ENCODE data around the gene PDE4D.

Gene PDE4D

GRCh38 chr5:59358005-59358861, 535.3 kb downstream of the PDE4D start:
- H3K4me1 ChIP-seq (ENCODE audit: control insufficient read depth in 1 of 2, insufficient read depth in 2 of 2, low read length in 2 of 2) = peaks cover 15 to 44% of the 10 kb centered on the region in 2 donors
- H3K36me3 ChIP-seq (ENCODE audit: control insufficient read depth in 1 of 2, insufficient read depth in 2 of 2, low read length in 2 of 2) = no peaks in the 10 kb centered on the region
- peak overlapping the region; percentile 47 for H3K27ac ChIP-seq (ENCODE audit: low read length)
- no peaks in the 10 kb centered on the region for H3K9me3 ChIP-seq (ENCODE audit: control insufficient read depth in 1 of 2, low read length in 2 of 2)
- peak overlapping the region in 1 of 2 donors; percentile 30 for H3K4me3 ChIP-seq (ENCODE audit: low read depth in 1 of 2, low read length in 2 of 2)
- H3K27me3 ChIP-seq (ENCODE audit: low read depth, low read length) = no peaks in the 10 kb centered on the region

- H3K4me3 ChIP-seq (ENCODE audit: low read depth in 1 of 2, low read length in 2 of 2) = peak overlapping the region in 1 of 2 donors; percentile 30
- H3K27ac ChIP-seq (ENCODE audit: low read length) = peak overlapping the region; percentile 49
- no peaks in the 10 kb centered on the region for H3K27me3 ChIP-seq (ENCODE audit: low read depth, low read length)
- no peaks in the 10 kb centered on the region for H3K9me3 ChIP-seq (ENCODE audit: control insufficient read depth in 1 of 2, low read length in 2 of 2)
- peaks cover 15 to 44% of the 10 kb centered on the region in 2 donors for H3K4me1 ChIP-seq (ENCODE audit: control insufficient read depth in 1 of 2, insufficient read depth in 2 of 2, low read length in 2 of 2)
- no peaks in the 10 kb centered on the region for H3K36me3 ChIP-seq (ENCODE audit: control insufficient read depth in 1 of 2, insufficient read depth in 2 of 2, low read length in 2 of 2)
These were observed 536.0 kb downstream of the PDE4D start for GRCh38 chr5:59357381-59357977.

GRCh38 chr5:59356813-59357380, 536.6 kb downstream of the PDE4D start:
- peaks cover 15 to 47% of the 10 kb centered on the region in 2 donors for H3K4me1 ChIP-seq (ENCODE audit: control insufficient read depth in 1 of 2, insufficient read depth in 2 of 2, low read length in 2 of 2)
- H3K27ac ChIP-seq (ENCODE audit: low read length) = peak overlapping the region; percentile 49

GRCh38 chr5:59354811-59355210, 538.7 kb downstream of the PDE4D start:
- Histone ChIP-seq H3K27ac (ENCODE audit: low read length) (no peak overlapping the region), H3K27me3 (ENCODE audit: low read depth, low read length) (no peaks in the 10 kb centered on the region), H3K4me1 (ENCODE audit: control insufficient read depth in 1 of 2, insufficient read depth in 2 of 2, low read length in 2 of 2) (peaks cover 17 to 53% of the 10 kb centered on the region in 2 donors), H3K4me3 (ENCODE audit: low read depth in 1 of 2, low read length in 2 of 2) (no peak overlapping the region), H3K36me3 (ENCODE audit: control insufficient read depth in 1 of 2, insufficient read depth in 2 of 2, low read length in 2 of 2) (no peaks in the 10 kb centered on the region), H3K9me3 (ENCODE audit: control insufficient read depth in 1 of 2, low read length in 2 of 2) (no peaks in the 10 kb centered on the region)

More at GRCh38 chr5:59356813-59357380, 536.6 kb downstream of the PDE4D start:
- Histone ChIP-seq H3K4me3 (ENCODE audit: low read depth in 1 of 2, low read length in 2 of 2) (no peak overlapping the region), H3K27me3 (ENCODE audit: low read depth, low read length) (no peaks in the 10 kb centered on the region), H3K9me3 (ENCODE audit: control insufficient read depth in 1 of 2, low read length in 2 of 2) (no peaks in the 10 kb centered on the region), H3K36me3 (ENCODE audit: control insufficient read depth in 1 of 2, insufficient read depth in 2 of 2, low read length in 2 of 2) (no peaks in the 10 kb centered on the region)

GRCh38 chr5:59354274-59354673, 539.3 kb downstream of the PDE4D start:
- H3K27me3 ChIP-seq (ENCODE audit: low read depth, low read length) = no peaks in the 10 kb centered on the region
- H3K9me3 ChIP-seq (ENCODE audit: control insufficient read depth in 1 of 2, low read length in 2 of 2) = no peaks in the 10 kb centered on the region
- H3K4me3 ChIP-seq (ENCODE audit: low read depth in 1 of 2, low read length in 2 of 2) = no peak overlapping the region
- peaks cover 17 to 53% of the 10 kb centered on the region in 2 donors for H3K4me1 ChIP-seq (ENCODE audit: control insufficient read depth in 1 of 2, insufficient read depth in 2 of 2, low read length in 2 of 2)
- H3K27ac ChIP-seq (ENCODE audit: low read length) = no peak overlapping the region
- H3K36me3 ChIP-seq (ENCODE audit: control insufficient read depth in 1 of 2, insufficient read depth in 2 of 2, low read length in 2 of 2) = no peaks in the 10 kb centered on the region

- Histone ChIP-seq H3K4me1 (ENCODE audit: control insufficient read depth in 1 of 2, insufficient read depth in 2 of 2, low read length in 2 of 2) (peaks cover 7 to 32% of the 10 kb centered on the region in 2 donors), H3K4me3 (ENCODE audit: low read depth in 1 of 2, low read length in 2 of 2) (peak overlapping the region in 1 of 2 donors; percentile 33), H3K36me3 (ENCODE audit: control insufficient read depth in 1 of 2, insufficient read depth in 2 of 2, low read length in 2 of 2) (no peaks in the 10 kb centered on the region), H3K9me3 (ENCODE audit: control insufficient read depth in 1 of 2, low read length in 2 of 2) (no peaks in the 10 kb centered on the region), H3K27me3 (ENCODE audit: low read depth, low read length) (no peaks in the 10 kb centered on the region), H3K27ac (ENCODE audit: low read length) (no peak overlapping the region)
These were observed 542.3 kb downstream of the PDE4D start for GRCh38 chr5:59351076-59351794.

GRCh38 chr5:59348189-59348588, 545.3 kb downstream of the PDE4D start:
- no peak overlapping the region for H3K4me3 ChIP-seq (ENCODE audit: low read depth in 1 of 2, low read length in 2 of 2)
- H3K27ac ChIP-seq (ENCODE audit: low read length) = no peak overlapping the region
- no peaks in the 10 kb centered on the region for H3K36me3 ChIP-seq (ENCODE audit: control insufficient read depth in 1 of 2, insufficient read depth in 2 of 2, low read length in 2 of 2)
- H3K9me3 ChIP-seq (ENCODE audit: control insufficient read depth in 1 of 2, low read length in 2 of 2) = no peaks in the 10 kb centered on the region
- H3K4me1 ChIP-seq (ENCODE audit: control insufficient read depth in 1 of 2, insufficient read depth in 2 of 2, low read length in 2 of 2) = peaks cover 7 to 19% of the 10 kb centered on the region in 2 donors
- no peaks in the 10 kb centered on the region for H3K27me3 ChIP-seq (ENCODE audit: low read depth, low read length)

- H3K4me1 ChIP-seq (ENCODE audit: control insufficient read depth in 1 of 2, insufficient read depth in 2 of 2, low read length in 2 of 2) = peaks cover 7 to 17% of the 10 kb centered on the region in 2 donors
- H3K4me3 ChIP-seq (ENCODE audit: low read depth in 1 of 2, low read length in 2 of 2) = no peak overlapping the region
- peak overlapping the region; percentile 28 for H3K27ac ChIP-seq (ENCODE audit: low read length)
- H3K27me3 ChIP-seq (ENCODE audit: low read depth, low read length) = no peaks in the 10 kb centered on the region
- H3K36me3 ChIP-seq (ENCODE audit: control insufficient read depth in 1 of 2, insufficient read depth in 2 of 2, low read length in 2 of 2) = no peaks in the 10 kb centered on the region
- no peaks in the 10 kb centered on the region for H3K9me3 ChIP-seq (ENCODE audit: control insufficient read depth in 1 of 2, low read length in 2 of 2)
These were observed 546.5 kb downstream of the PDE4D start for GRCh38 chr5:59346982-59347381.

GRCh38 chr5:59346514-59346913, 547.0 kb downstream of the PDE4D start:
- Histone ChIP-seq H3K4me3 (ENCODE audit: low read depth in 1 of 2, low read length in 2 of 2) (no peak overlapping the region), H3K27ac (ENCODE audit: low read length) (peak overlapping the region; percentile 28), H3K27me3 (ENCODE audit: low read depth, low read length) (no peaks in the 10 kb centered on the region), H3K4me1 (ENCODE audit: control insufficient read depth in 1 of 2, insufficient read depth in 2 of 2, low read length in 2 of 2) (peaks cover 7 to 13% of the 10 kb centered on the region in 2 donors), H3K36me3 (ENCODE audit: control insufficient read depth in 1 of 2, insufficient read depth in 2 of 2, low read length in 2 of 2) (no peaks in the 10 kb centered on the region), H3K9me3 (ENCODE audit: control insufficient read depth in 1 of 2, low read length in 2 of 2) (no peaks in the 10 kb centered on the region)

- H3K9me3 ChIP-seq (ENCODE audit: control insufficient read depth in 1 of 2, low read length in 2 of 2) = no peaks in the 10 kb centered on the region
- no peak overlapping the region for H3K27ac ChIP-seq (ENCODE audit: low read length)
- H3K4me1 ChIP-seq (ENCODE audit: control insufficient read depth in 1 of 2, insufficient read depth in 2 of 2, low read length in 2 of 2) = peaks cover 3 to 5% of the 10 kb centered on the region in 2 donors
- no peaks in the 10 kb centered on the region for H3K27me3 ChIP-seq (ENCODE audit: low read depth, low read length)
- no peaks in the 10 kb centered on the region for H3K36me3 ChIP-seq (ENCODE audit: control insufficient read depth in 1 of 2, insufficient read depth in 2 of 2, low read length in 2 of 2)
- no peak overlapping the region for H3K4me3 ChIP-seq (ENCODE audit: low read depth in 1 of 2, low read length in 2 of 2)
These were observed 551.3 kb downstream of the PDE4D start for GRCh38 chr5:59342181-59342580.

- Histone ChIP-seq H3K4me1 (ENCODE audit: control insufficient read depth in 1 of 2, insufficient read depth in 2 of 2, low read length in 2 of 2) (peaks cover 3 to 7% of the 10 kb centered on the region in 2 donors), H3K27me3 (ENCODE audit: low read depth, low read length) (no peaks in the 10 kb centered on the region), H3K9me3 (ENCODE audit: control insufficient read depth in 1 of 2, low read length in 2 of 2) (no peaks in the 10 kb centered on the region), H3K4me3 (ENCODE audit: low read depth in 1 of 2, low read length in 2 of 2) (no peak overlapping the region), H3K27ac (ENCODE audit: low read length) (no peak overlapping the region), H3K36me3 (ENCODE audit: control insufficient read depth in 1 of 2, insufficient read depth in 2 of 2, low read length in 2 of 2) (no peaks in the 10 kb centered on the region)
These were observed 551.8 kb downstream of the PDE4D start for GRCh38 chr5:59341760-59342159.
